Upper lobe of left lung (tissue), 4 donors: ENCODE data around the gene SPINT1.

ENCODE experiments used
- EP300 ChIP-seq, 4 donors: sonication (generic); formaldehyde crosslinking; IDR thresholded peaks; one replicate each; pipeline ENCODE4 v1.5.1; 2017; ENCODE audit warnings: antibody characterized with exemption in 4 of 4, control low read depth in 2 of 4
- POLR2A ChIP-seq, 4 donors: fragments of 450-650 bp; IDR thresholded peaks; one replicate each; pipeline ENCODE4 v1.5.1; 2016 to 2017; ENCODE audit warnings: antibody characterized with exemption in 4 of 4, mild to moderate bottlenecking in 2 of 4
- POLR2AphosphoS5 ChIP-seq, 2 donors: sonication (generic); formaldehyde crosslinking; IDR thresholded peaks; one replicate each; pipeline ENCODE4 v1.5.1; 2017; ENCODE audit warnings: antibody characterized with exemption in 2 of 2
- TF ChIP-seq, protein P1 (sequence below), 6 experiments: fragments of 450-650 bp in 4 of 6; fragments of 200-600 bp in 2 of 6; sonication (generic) in 2 of 6; IDR thresholded peaks; one replicate each; pipeline ENCODE4 v1.5.1; 2016 to 2019; ENCODE audit warnings: antibody characterized with exemption in 6 of 6

DNA sequence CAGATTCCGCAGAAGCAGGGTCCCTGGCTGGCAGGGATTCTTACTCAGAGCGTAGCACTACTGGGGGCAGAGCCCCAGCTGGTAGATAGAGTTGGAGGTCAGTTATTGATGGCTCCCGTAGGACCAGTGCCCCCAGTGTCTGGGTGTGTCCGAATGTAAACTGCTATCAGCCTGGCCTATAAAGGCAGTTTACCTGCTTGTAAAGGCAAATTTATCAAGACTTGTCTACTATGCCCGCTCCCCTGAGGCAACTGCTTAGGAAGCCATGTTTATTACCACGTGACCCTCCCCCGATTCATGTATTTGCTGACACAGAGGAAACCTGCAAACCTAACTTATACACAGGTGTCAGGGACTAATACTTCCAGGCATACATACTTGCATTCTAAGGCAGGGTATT, 14.7 kb upstream of the SPINT1 start:
- TF ChIP-seq, protein P1, sequence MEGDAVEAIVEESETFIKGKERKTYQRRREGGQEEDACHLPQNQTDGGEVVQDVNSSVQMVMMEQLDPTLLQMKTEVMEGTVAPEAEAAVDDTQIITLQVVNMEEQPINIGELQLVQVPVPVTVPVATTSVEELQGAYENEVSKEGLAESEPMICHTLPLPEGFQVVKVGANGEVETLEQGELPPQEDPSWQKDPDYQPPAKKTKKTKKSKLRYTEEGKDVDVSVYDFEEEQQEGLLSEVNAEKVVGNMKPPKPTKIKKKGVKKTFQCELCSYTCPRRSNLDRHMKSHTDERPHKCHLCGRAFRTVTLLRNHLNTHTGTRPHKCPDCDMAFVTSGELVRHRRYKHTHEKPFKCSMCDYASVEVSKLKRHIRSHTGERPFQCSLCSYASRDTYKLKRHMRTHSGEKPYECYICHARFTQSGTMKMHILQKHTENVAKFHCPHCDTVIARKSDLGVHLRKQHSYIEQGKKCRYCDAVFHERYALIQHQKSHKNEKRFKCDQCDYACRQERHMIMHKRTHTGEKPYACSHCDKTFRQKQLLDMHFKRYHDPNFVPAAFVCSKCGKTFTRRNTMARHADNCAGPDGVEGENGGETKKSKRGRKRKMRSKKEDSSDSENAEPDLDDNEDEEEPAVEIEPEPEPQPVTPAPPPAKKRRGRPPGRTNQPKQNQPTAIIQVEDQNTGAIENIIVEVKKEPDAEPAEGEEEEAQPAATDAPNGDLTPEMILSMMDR (IDR thresholded peaks at IDR 0.05): no peak
- TF ChIP-seq POLR2A (IDR thresholded peaks at IDR 0.05): no peak
- no peak for TF ChIP-seq EP300 (IDR thresholded peaks at IDR 0.05)
- TF ChIP-seq POLR2AphosphoS5 (IDR thresholded peaks at IDR 0.05): no peak
